ENCODE results near the gene ZNF219. TPM values are rescaled to one million over a fixed set of nuclear protein-coding genes. Genes with fewer than 3 reads are reported as not detected.
A peak's percentile ranks its signal among the peaks of the same experiment; 100 is the strongest.

ZNF219 gene
- total and polyA plus RNA-seq, 2 of the 13 experiments (the other 11 are each of a cell fraction or from before 2014, with no cell fraction given) = 34.5 to 36.6 TPM

DNA sequence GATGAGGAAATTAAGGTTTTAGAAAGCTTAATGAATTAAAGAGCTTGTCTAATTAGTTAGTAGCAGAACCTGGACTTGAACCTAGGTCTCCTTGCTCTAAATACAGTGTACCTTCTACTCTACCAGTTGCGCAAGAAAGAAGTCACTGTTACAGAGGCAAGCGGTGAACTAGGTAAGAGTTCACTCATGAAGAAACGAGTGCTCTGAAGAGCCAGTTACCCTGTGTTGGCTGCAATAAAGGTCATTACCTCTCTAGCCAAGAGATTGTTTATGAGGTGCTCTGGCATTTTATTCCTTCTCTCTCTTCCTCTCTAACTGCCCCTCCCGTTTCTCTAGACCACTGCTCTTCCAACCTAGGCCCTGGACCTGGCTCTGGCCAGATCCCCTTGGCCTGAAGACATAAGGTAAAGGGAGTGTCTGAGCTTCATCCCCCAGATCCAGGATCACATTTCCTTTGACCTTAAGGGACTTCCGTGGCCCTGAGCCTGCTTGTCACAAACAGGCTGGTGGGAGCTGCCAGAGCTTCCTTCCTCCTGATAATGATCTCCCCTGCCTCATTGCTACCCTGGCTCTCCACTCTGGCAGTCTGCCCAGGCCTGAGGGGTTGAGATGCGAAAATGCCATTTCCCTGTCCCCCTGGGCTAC is 54.4 kb downstream of the ZNF219 start (continued):
- TF ChIP-seq ZNF337 (CRISPR knock-in tag; IDR thresholded peaks at IDR 0.05; ENCODE audit: borderline replicate concordance, low read depth) (no peak; the same call in 1 of the 2 replicates), TP53 (CRISPR knock-in tag; conservative IDR thresholded peaks at IDR 0.05) (0 out of 2 replicates have a peak, but pooled peaks have one; percentile 11), FUBP1 (CRISPR knock-in tag; IDR thresholded peaks at IDR 0.05; ENCODE audit: borderline replicate concordance) (no peak), POGZ (CRISPR knock-in tag; IDR thresholded peaks at IDR 0.05) (peak; percentile 59; the same call in 1 of the 2 replicates), PLRG1 (conservative IDR thresholded peaks at IDR 0.05) (no peak), BCL6 (CRISPR knock-in tag; IDR thresholded peaks at IDR 0.05) (peak; percentile 63), ZNF383 (CRISPR knock-in tag; IDR thresholded peaks at IDR 0.05; ENCODE audit: borderline replicate concordance) (no peak), TEAD2 (CRISPR knock-in tag; IDR thresholded peaks at IDR 0.05) (no peak), ZNF225 (CRISPR knock-in tag; IDR thresholded peaks at IDR 0.05) (no peak), TRIM24 (CRISPR knock-in tag; IDR thresholded peaks at IDR 0.05) (peak; percentile 61; the same call in 1 of the 2 replicates), POLR2A (IDR thresholded peaks at IDR 0.05; ENCODE audit: insufficient read depth in 1 of 2, low read depth in 2 of 2, low read length in 2 of 2) (no peak), HDAC1 (CRISPR knock-in tag; IDR thresholded peaks at IDR 0.05) (peak; percentile 59; the same call in 1 of the 2 replicates), ZBTB10 (CRISPR knock-in tag; IDR thresholded peaks at IDR 0.05; ENCODE audit: borderline replicate concordance) (no peak), LCORL (IDR thresholded peaks at IDR 0.05) (no peak), LCORL (CRISPR knock-in tag; IDR thresholded peaks at IDR 0.05) (no peak), CBX1 (IDR thresholded peaks at IDR 0.05; ENCODE audit: low read depth) (no peak), ZFAT (CRISPR knock-in tag; conservative IDR thresholded peaks at IDR 0.05) (no peak), ETV6 (CRISPR knock-in tag; conservative IDR thresholded peaks at IDR 0.05) (no peak)
- TF ChIP-seq, protein P1, sequence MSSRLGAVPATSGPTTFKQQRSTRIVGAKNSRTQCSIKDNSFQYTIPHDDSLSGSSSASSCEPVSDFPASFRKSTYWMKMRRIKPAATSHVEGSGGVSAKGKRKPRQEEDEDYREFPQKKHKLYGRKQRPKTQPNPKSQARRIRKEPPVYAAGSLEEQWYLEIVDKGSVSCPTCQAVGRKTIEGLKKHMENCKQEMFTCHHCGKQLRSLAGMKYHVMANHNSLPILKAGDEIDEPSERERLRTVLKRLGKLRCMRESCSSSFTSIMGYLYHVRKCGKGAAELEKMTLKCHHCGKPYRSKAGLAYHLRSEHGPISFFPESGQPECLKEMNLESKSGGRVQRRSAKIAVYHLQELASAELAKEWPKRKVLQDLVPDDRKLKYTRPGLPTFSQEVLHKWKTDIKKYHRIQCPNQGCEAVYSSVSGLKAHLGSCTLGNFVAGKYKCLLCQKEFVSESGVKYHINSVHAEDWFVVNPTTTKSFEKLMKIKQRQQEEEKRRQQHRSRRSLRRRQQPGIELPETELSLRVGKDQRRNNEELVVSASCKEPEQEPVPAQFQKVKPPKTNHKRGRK (CRISPR knock-in tag; IDR thresholded peaks at IDR 0.05) = no peak
- TF ChIP-seq, protein P2, sequence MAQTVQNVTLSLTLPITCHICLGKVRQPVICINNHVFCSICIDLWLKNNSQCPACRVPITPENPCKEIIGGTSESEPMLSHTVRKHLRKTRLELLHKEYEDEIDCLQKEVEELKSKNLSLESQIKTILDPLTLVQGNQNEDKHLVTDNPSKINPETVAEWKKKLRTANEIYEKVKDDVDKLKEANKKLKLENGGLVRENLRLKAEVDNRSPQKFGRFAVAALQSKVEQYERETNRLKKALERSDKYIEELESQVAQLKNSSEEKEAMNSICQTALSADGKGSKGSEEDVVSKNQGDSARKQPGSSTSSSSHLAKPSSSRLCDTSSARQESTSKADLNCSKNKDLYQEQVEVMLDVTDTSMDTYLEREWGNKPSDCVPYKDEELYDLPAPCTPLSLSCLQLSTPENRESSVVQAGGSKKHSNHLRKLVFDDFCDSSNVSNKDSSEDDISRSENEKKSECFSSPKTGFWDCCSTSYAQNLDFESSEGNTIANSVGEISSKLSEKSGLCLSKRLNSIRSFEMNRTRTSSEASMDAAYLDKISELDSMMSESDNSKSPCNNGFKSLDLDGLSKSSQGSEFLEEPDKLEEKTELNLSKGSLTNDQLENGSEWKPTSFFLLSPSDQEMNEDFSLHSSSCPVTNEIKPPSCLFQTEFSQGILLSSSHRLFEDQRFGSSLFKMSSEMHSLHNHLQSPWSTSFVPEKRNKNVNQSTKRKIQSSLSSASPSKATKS (CRISPR knock-in tag; IDR thresholded peaks at IDR 0.05) = no peak

Data from HepG2 (cell line).